ENCODE results near the gene SLC9A9.

SLC9A9 gene

GRCh38 chr3:143424874-143425273, 423.4 kb downstream of the SLC9A9 start:
- no peak overlapping the region for H3K4me3 ChIP-seq (replicated peaks; ENCODE audit: low read depth, low read length)
- no peak for DNase-seq (ENCODE audit: extremely low read depth, low read depth)
- no peak for TF ChIP-seq CTCF (IDR thresholded peaks at IDR 0.05; ENCODE audit: low read depth, low read length, missing control alignments)

GRCh38 chr3:143421556-143421955, 426.7 kb downstream of the SLC9A9 start:
- TF ChIP-seq CTCF (IDR thresholded peaks at IDR 0.05; ENCODE audit: low read depth, low read length, missing control alignments) = no peak
- no peak for DNase-seq (ENCODE audit: extremely low read depth, low read depth)
- no peak overlapping the region for H3K4me3 ChIP-seq (replicated peaks; ENCODE audit: low read depth, low read length)

- no peak overlapping the region for H3K4me3 ChIP-seq (replicated peaks; ENCODE audit: low read depth, low read length)
- no peak for DNase-seq (ENCODE audit: extremely low read depth, low read depth)
- TF ChIP-seq CTCF (IDR thresholded peaks at IDR 0.05; ENCODE audit: low read depth, low read length, missing control alignments) = no peak
Observed at GRCh38 chr3:143419611-143420010, 428.7 kb downstream of the SLC9A9 start.

- H3K4me3 ChIP-seq (replicated peaks; ENCODE audit: low read depth, low read length) = no peak overlapping the region
- no peak for TF ChIP-seq CTCF (IDR thresholded peaks at IDR 0.05; ENCODE audit: low read depth, low read length, missing control alignments)
- no peak for DNase-seq (ENCODE audit: extremely low read depth, low read depth)
Observed at GRCh38 chr3:143418391-143418790, 429.9 kb downstream of the SLC9A9 start.

GRCh38 chr3:143416229-143416628, 432.0 kb downstream of the SLC9A9 start:
- no peak for TF ChIP-seq CTCF (IDR thresholded peaks at IDR 0.05; ENCODE audit: low read depth, low read length, missing control alignments)
- no peak overlapping the region for H3K4me3 ChIP-seq (replicated peaks; ENCODE audit: low read depth, low read length)
- DNase-seq (ENCODE audit: extremely low read depth, low read depth) = no peak

GRCh38 chr3:143414571-143415253, 433.6 kb downstream of the SLC9A9 start:
- TF ChIP-seq CTCF (IDR thresholded peaks at IDR 0.05; ENCODE audit: low read depth, low read length, missing control alignments) = no peak
- H3K4me3 ChIP-seq (replicated peaks; ENCODE audit: low read depth, low read length) = no peak overlapping the region
- no peak for DNase-seq (ENCODE audit: extremely low read depth, low read depth)

- H3K4me3 ChIP-seq (replicated peaks; ENCODE audit: low read depth, low read length) = no peak overlapping the region
- TF ChIP-seq CTCF (IDR thresholded peaks at IDR 0.05; ENCODE audit: low read depth, low read length, missing control alignments) = no peak
Observed at GRCh38 chr3:143413372-143413771, 434.9 kb downstream of the SLC9A9 start.

More at GRCh38 chr3:143413372-143413771, 434.9 kb downstream of the SLC9A9 start:
- DNase-seq (ENCODE audit: extremely low read depth, low read depth) = no peak

Measured in HFF-Myc (cell line).